H1 (cell line): ENCODE results near the gene COQ7. TPM values are rescaled to one million over a fixed set of nuclear protein-coding genes. Genes with fewer than 3 reads are reported as not detected.

ENCODE experiments used
- EZH2 ChIP-seq: fragments of 200-600 bp; sonication (generic); IDR thresholded peaks from 2 replicates; pipeline ENCODE4 v1.7.1; 2012; ENCODE audit warnings: low read depth, mild to moderate bottlenecking, moderate library complexity, low read length, inconsistent platforms; ENCODE audit not compliant: severe bottlenecking
- polyA plus RNA-seq, 7 experiments: library from polyadenylated mRNA; depleted of rRNA in 3 of 7; stranded (reverse) in 5 of 7; unstranded in 2 of 7; fragments of >200 nt in 5 of 7; fragments of 200-250 nt in 2 of 7; gene quantifications; 1 replicate in 5 of 7; 2 replicates in 1 of 7; 4 replicates in 1 of 7; pipeline versions ENCODE4 v1.2.1 to v1.2.3, GENCODE V29; 2011 to 2013; ENCODE audit warnings: missing spikeins in 2 of 7, mixed read lengths in 2 of 7
- total RNA-seq: library from RNA; stranded (reverse); fragmentation: NEBNext Ultra II Directional; extraction: Animal tissue kit (Norgen Biotek cat#: 25700); gene quantifications from 2 replicates; pipeline ENCODE4 v1.2.1, GENCODE V29; 2021
- TF ChIP-seq, protein P1 (sequence below): fragments of 300-600 bp; sonication (generic); IDR thresholded peaks from 2 replicates; pipeline ENCODE4 v1.7.1; 2012; ENCODE audit warnings: low read length, moderate library complexity, mild to moderate bottlenecking, inconsistent platforms; ENCODE audit not compliant: insufficient replicate concordance

The COQ7 gene
- total and polyA plus RNA-seq, 2 of the 8 experiments (the other 6 are each of a cell fraction or from before 2014, with no cell fraction given): 7.1 to 15.2 TPM

GRCh38 chr16:19083670-19084069 lies 16.3 kb downstream of the COQ7 start (continued):
- TF ChIP-seq, protein P1, sequence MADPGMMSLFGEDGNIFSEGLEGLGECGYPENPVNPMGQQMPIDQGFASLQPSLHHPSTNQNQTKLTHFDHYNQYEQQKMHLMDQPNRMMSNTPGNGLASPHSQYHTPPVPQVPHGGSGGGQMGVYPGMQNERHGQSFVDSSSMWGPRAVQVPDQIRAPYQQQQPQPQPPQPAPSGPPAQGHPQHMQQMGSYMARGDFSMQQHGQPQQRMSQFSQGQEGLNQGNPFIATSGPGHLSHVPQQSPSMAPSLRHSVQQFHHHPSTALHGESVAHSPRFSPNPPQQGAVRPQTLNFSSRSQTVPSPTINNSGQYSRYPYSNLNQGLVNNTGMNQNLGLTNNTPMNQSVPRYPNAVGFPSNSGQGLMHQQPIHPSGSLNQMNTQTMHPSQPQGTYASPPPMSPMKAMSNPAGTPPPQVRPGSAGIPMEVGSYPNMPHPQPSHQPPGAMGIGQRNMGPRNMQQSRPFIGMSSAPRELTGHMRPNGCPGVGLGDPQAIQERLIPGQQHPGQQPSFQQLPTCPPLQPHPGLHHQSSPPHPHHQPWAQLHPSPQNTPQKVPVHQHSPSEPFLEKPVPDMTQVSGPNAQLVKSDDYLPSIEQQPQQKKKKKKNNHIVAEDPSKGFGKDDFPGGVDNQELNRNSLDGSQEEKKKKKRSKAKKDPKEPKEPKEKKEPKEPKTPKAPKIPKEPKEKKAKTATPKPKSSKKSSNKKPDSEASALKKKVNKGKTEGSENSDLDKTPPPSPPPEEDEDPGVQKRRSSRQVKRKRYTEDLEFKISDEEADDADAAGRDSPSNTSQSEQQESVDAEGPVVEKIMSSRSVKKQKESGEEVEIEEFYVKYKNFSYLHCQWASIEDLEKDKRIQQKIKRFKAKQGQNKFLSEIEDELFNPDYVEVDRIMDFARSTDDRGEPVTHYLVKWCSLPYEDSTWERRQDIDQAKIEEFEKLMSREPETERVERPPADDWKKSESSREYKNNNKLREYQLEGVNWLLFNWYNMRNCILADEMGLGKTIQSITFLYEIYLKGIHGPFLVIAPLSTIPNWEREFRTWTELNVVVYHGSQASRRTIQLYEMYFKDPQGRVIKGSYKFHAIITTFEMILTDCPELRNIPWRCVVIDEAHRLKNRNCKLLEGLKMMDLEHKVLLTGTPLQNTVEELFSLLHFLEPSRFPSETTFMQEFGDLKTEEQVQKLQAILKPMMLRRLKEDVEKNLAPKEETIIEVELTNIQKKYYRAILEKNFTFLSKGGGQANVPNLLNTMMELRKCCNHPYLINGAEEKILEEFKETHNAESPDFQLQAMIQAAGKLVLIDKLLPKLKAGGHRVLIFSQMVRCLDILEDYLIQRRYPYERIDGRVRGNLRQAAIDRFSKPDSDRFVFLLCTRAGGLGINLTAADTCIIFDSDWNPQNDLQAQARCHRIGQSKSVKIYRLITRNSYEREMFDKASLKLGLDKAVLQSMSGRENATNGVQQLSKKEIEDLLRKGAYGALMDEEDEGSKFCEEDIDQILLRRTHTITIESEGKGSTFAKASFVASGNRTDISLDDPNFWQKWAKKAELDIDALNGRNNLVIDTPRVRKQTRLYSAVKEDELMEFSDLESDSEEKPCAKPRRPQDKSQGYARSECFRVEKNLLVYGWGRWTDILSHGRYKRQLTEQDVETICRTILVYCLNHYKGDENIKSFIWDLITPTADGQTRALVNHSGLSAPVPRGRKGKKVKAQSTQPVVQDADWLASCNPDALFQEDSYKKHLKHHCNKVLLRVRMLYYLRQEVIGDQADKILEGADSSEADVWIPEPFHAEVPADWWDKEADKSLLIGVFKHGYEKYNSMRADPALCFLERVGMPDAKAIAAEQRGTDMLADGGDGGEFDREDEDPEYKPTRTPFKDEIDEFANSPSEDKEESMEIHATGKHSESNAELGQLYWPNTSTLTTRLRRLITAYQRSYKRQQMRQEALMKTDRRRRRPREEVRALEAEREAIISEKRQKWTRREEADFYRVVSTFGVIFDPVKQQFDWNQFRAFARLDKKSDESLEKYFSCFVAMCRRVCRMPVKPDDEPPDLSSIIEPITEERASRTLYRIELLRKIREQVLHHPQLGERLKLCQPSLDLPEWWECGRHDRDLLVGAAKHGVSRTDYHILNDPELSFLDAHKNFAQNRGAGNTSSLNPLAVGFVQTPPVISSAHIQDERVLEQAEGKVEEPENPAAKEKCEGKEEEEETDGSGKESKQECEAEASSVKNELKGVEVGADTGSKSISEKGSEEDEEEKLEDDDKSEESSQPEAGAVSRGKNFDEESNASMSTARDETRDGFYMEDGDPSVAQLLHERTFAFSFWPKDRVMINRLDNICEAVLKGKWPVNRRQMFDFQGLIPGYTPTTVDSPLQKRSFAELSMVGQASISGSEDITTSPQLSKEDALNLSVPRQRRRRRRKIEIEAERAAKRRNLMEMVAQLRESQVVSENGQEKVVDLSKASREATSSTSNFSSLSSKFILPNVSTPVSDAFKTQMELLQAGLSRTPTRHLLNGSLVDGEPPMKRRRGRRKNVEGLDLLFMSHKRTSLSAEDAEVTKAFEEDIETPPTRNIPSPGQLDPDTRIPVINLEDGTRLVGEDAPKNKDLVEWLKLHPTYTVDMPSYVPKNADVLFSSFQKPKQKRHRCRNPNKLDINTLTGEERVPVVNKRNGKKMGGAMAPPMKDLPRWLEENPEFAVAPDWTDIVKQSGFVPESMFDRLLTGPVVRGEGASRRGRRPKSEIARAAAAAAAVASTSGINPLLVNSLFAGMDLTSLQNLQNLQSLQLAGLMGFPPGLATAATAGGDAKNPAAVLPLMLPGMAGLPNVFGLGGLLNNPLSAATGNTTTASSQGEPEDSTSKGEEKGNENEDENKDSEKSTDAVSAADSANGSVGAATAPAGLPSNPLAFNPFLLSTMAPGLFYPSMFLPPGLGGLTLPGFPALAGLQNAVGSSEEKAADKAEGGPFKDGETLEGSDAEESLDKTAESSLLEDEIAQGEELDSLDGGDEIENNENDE: no peak
- TF ChIP-seq EZH2: no peak
